Erythroblast (primary cell): Measurements from ENCODE around the gene LMO1.

Source experiments
- GATA1 ChIP-seq: IDR thresholded peaks from 2 replicates; pipeline ENCODE4 v1.6.1; 2011; ENCODE audit warnings: low read depth, mild to moderate bottlenecking, control low read depth, low read length, moderate library complexity
- POLR2A ChIP-seq: IDR thresholded peaks from 2 replicates; pipeline ENCODE4 v1.6.1; 2011; ENCODE audit warnings: mild to moderate bottlenecking, low read length

- TF ChIP-seq POLR2A (no peak), GATA1 (no peak)
Observed at GRCh38 chr11:8247312-8247711, 16.4 kb downstream of the LMO1 start.
